CD14-positive monocyte (primary cell): ENCODE data around the gene ZNF76. TPM values are rescaled to one million over a fixed set of nuclear protein-coding genes. Genes with fewer than 3 reads are reported as not detected.
A peak's percentile ranks its signal among the peaks of the same experiment; 100 is the strongest.

Experiments used
- DNase-seq, 3 donors: peaks; one replicate each; pipeline ENCODE4 v3.0.0-alpha.2; 2011 to 2022
- H2AFZ ChIP-seq: 2 replicates; pipeline ENCODE4 v1.6.0; 2012; ENCODE audit warnings: mild to moderate bottlenecking, low read depth, low read length, inconsistent platforms; ENCODE audit not compliant: insufficient read depth, poor library complexity, severe bottlenecking
- H3K27ac ChIP-seq, 2 donors: 1 replicate in 1 of 2; 2 replicates in 1 of 2; pipeline ENCODE4 v1.5.1; 2012 to 2013; ENCODE audit warnings: low read length in 2 of 2, control low read depth in 1 of 2, inconsistent platforms in 1 of 2, low read depth in 1 of 2, mild to moderate bottlenecking in 1 of 2
- H3K27me3 ChIP-seq, 2 donors: one replicate each; pipeline versions ENCODE4 v1.6.0 to v1.6.1; 2011 to 2013; ENCODE audit warnings: low read length in 2 of 2; ENCODE audit not compliant: control insufficient read depth in 2 of 2, insufficient read depth in 2 of 2
- H3K36me3 ChIP-seq, 2 donors: replicated peaks in 1 of 2; 1 replicate in 1 of 2; 2 replicates in 1 of 2; pipeline versions ENCODE4 v1.5.1 to v1.6.1; 2012 to 2013; ENCODE audit warnings: low read length in 2 of 2, control low read depth in 1 of 2, inconsistent platforms in 1 of 2, mild to moderate bottlenecking in 1 of 2; ENCODE audit not compliant: insufficient read depth in 2 of 2, control insufficient read depth in 1 of 2
- H3K4me1 ChIP-seq, 2 donors: 1 replicate in 1 of 2; 2 replicates in 1 of 2; pipeline versions ENCODE4 v1.5.1 to v1.6.1; 2012 to 2013; ENCODE audit warnings: low read length in 2 of 2, control low read depth in 1 of 2, inconsistent platforms in 1 of 2, mild to moderate bottlenecking in 1 of 2, moderate library complexity in 1 of 2; ENCODE audit not compliant: insufficient read depth in 2 of 2, control insufficient read depth in 1 of 2
- H3K4me2 ChIP-seq: replicated peaks from 2 replicates; pipeline ENCODE3; 2012; ENCODE audit warnings: low read length, moderate library complexity, mild to moderate bottlenecking; ENCODE audit not compliant: poor library complexity, severe bottlenecking; ENCODE audit errors: extremely low read depth
- H3K4me3 ChIP-seq, 3 experiments: fragments of 200-600 bp in 1 of 3; sonication (generic) in 1 of 3; replicated peaks in 1 of 3; 1 replicate in 2 of 3; 2 replicates in 1 of 3; pipeline ENCODE4 v1.5.1; 2011 to 2013; ENCODE audit warnings: low read length in 3 of 3, mild to moderate bottlenecking in 3 of 3, control low read depth in 2 of 3, low read depth in 2 of 3, inconsistent platforms in 1 of 3, moderate library complexity in 1 of 3
- H3K79me2 ChIP-seq: 2 replicates; pipeline ENCODE4 v1.6.0; 2012; ENCODE audit warnings: mild to moderate bottlenecking, control low read depth, inconsistent platforms, low read length, moderate library complexity; ENCODE audit not compliant: insufficient read depth
- H3K9ac ChIP-seq: 2 replicates; pipeline ENCODE4 v1.6.0; 2017; ENCODE audit warnings: low read length, mild to moderate bottlenecking; ENCODE audit not compliant: insufficient read depth, poor library complexity, severe bottlenecking
- H3K9me3 ChIP-seq, 2 donors: replicated peaks in 1 of 2; 1 replicate in 1 of 2; 2 replicates in 1 of 2; pipeline versions ENCODE4 v1.5.1 to v1.6.1; 2012 to 2013; ENCODE audit warnings: low read length in 2 of 2, control low read depth in 1 of 2; ENCODE audit not compliant: control insufficient read depth in 1 of 2, insufficient read depth in 1 of 2
- H4K20me1 ChIP-seq: 2 replicates; pipeline ENCODE4 v1.6.0; 2012; ENCODE audit warnings: mild to moderate bottlenecking, low read length, control low read depth, moderate library complexity; ENCODE audit not compliant: insufficient read depth
- H3K27ac Mint-ChIP-seq, 7 donors: one replicate each; pipeline ENCODE4 v1.8.0; 2020; ENCODE audit warnings: mild to moderate bottlenecking in 7 of 7, mixed read lengths in 7 of 7, moderate library complexity in 6 of 7, inconsistent platforms in 2 of 7
- H3K27me3 Mint-ChIP-seq, 3 donors: one replicate each; pipeline ENCODE4 v1.8.0; 2021 to 2022; ENCODE audit warnings: low read depth in 3 of 3, mild to moderate bottlenecking in 3 of 3, mixed read lengths in 3 of 3, moderate library complexity in 3 of 3, inconsistent platforms in 1 of 3
- H3K36me3 Mint-ChIP-seq, 2 donors: one replicate each; pipeline ENCODE4 v1.8.0; 2020; ENCODE audit warnings: mixed read lengths in 2 of 2, inconsistent platforms in 1 of 2, mild to moderate bottlenecking in 1 of 2
- H3K4me1 Mint-ChIP-seq: one replicate; pipeline ENCODE4 v1.8.0; 2020; ENCODE audit warnings: mild to moderate bottlenecking, mixed read lengths
- H3K4me3 Mint-ChIP-seq, 2 donors: one replicate each; pipeline ENCODE4 v1.8.0; 2020; ENCODE audit warnings: mild to moderate bottlenecking in 2 of 2, mixed read lengths in 2 of 2, moderate library complexity in 1 of 2
- H3K9me3 Mint-ChIP-seq, 7 donors: one replicate each; pipeline ENCODE4 v1.8.0; 2020 to 2022; ENCODE audit warnings: mixed read lengths in 7 of 7, mild to moderate bottlenecking in 6 of 7, moderate library complexity in 6 of 7, inconsistent platforms in 2 of 7
- WGBS: methylation state at CpG from one replicate; pipeline ENCODE4 v1.1.5; 2013; ENCODE audit warnings: missing lambda C conversion rate; ENCODE audit not compliant: insufficient coverage; 5-methylcytosine and 5-hydroxymethylcytosine counted together
- intact Hi-C, 2 donors: fragments of 100-400 bp; cut with micrococcal nuclease; formaldehyde crosslinking; loops; one replicate each; pipeline versions ENCODE4 v1.15.0 to v1.15.1; 2023
- polyA plus RNA-seq, 3 donors: library from polyadenylated mRNA; depleted of rRNA in 1 of 3; unstranded in 2 of 3; stranded (reverse) in 1 of 3; fragments of 300-500 nt in 2 of 3; fragments of >200 nt in 1 of 3; fragmentation: Illumina TruSeq in 2 of 3; gene quantifications; 1 replicate in 2 of 3; 2 replicates in 1 of 3; pipeline ENCODE4 v1.2.3, GENCODE V29; 2012 to 2021
- TF ChIP-seq, protein P1 (sequence below): fragments of 200-600 bp; IDR thresholded peaks from one replicate; pipeline ENCODE4 v1.8.0; 2022; ENCODE audit warnings: antibody characterized with exemption, mild to moderate bottlenecking

The ZNF76 gene
- polyA plus RNA-seq, 3 donors, result 6.8 to 49.7 (median 9.6) TPM

DNA sequence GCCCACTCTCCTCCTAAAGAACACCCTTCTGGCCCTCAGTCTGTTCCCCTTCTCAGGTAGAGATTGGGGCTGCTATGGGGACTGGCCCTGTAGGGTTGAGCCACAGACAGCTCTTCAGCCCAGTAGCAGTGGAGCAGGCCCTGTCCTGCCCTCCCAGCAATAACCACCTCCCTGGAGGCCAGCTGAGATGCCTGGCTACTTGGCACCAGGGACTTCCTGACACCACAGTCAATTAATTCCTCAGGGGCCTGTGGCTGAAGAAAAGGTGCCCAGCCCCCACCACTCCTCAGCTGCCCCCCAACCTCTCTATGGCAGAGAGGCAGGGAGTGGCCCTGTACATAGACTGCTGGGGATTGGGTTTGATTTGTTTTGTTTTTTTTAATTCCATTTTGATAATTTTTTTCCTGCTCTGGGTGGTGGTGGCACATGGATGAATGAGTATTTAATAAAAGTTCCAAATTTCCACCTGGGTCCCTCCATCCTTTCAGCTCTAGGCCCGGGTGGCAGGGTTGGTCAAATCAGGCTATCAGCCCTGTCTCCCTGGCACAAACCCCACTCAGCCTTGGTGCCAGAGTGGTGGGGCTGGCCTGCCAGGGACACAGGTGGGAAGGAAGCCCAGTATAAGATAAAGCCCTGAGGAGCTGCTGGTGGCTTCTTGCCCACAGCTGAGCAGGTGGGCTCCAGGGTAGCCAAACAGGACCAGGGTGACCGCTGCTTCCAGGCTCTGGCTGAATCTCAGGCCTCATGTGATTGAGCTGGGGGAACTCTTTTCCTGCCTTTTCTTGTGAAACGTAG, 36.2 kb downstream of the ZNF76 start:
- Mint-ChIP-seq H3K9me3 (no peaks in the 10 kb centered on the region), H3K4me3 (no peak overlapping the region), H3K4me1 (peaks cover 38% of the 10 kb centered on the region), H3K27me3 (peaks cover 0 to 4% (median 0%) of the 10 kb centered on the region in 3 donors), H3K27ac (peak overlapping the region in 1 of 7 donors; percentile 62), H3K36me3 (peaks cover 50 to 70% of the 10 kb centered on the region in 2 donors)
- no peak overlapping the region for H3K4me2 ChIP-seq
- H3K9me3 ChIP-seq, result no peaks in the 10 kb centered on the region
- no peaks in the 10 kb centered on the region for H4K20me1 ChIP-seq
- TF ChIP-seq, protein P1, sequence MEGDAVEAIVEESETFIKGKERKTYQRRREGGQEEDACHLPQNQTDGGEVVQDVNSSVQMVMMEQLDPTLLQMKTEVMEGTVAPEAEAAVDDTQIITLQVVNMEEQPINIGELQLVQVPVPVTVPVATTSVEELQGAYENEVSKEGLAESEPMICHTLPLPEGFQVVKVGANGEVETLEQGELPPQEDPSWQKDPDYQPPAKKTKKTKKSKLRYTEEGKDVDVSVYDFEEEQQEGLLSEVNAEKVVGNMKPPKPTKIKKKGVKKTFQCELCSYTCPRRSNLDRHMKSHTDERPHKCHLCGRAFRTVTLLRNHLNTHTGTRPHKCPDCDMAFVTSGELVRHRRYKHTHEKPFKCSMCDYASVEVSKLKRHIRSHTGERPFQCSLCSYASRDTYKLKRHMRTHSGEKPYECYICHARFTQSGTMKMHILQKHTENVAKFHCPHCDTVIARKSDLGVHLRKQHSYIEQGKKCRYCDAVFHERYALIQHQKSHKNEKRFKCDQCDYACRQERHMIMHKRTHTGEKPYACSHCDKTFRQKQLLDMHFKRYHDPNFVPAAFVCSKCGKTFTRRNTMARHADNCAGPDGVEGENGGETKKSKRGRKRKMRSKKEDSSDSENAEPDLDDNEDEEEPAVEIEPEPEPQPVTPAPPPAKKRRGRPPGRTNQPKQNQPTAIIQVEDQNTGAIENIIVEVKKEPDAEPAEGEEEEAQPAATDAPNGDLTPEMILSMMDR, result no peak
- DNase-seq, result no peak
- peaks cover 36% of the 10 kb centered on the region for H3K79me2 ChIP-seq
- H3K9ac ChIP-seq, result no peak overlapping the region
- peaks cover 45 to 57% of the 10 kb centered on the region in 2 donors for H3K36me3 ChIP-seq
- no peak overlapping the region for H3K27ac ChIP-seq
- H3K27me3 ChIP-seq, result no peaks in the 10 kb centered on the region
- intact Hi-C loops, result loop anchor here (5.0 to 10.0 kb wide), 3 partner anchors 152 to 439 kb away; partner anchors contain the start of genes RPL10A (in 2 of the 2) and ARMC12 (in 1 of the 2)
- H3K4me1 ChIP-seq, result peaks cover 41 to 44% of the 10 kb centered on the region in 2 donors
- no CpG with 5 or more reads among the region's 3 CpGs for WGBS
- no peak overlapping the region for H3K4me3 ChIP-seq
- no peak overlapping the region for H2AFZ ChIP-seq

GRCh38 chr6:35296931-35297600, 37.5 kb downstream of the ZNF76 start:
- peak in 2 of 3 donors; percentile 38 for DNase-seq
- WGBS, result 23% methylated on average over 5 of the region's 6 CpGs
- TF ChIP-seq, protein P1, result no peak
- peak overlapping the region; percentile 91 for H3K9ac ChIP-seq
- H3K4me2 ChIP-seq, result peak overlapping the region; percentile 94
- H2AFZ ChIP-seq, result peak overlapping the region; percentile 74
- intact Hi-C loops, result loop anchor here (1.0 to 10.0 kb wide), 4 partner anchors 150 to 438 kb away; partner anchors contain the start of genes RPL10A (in 2 of the 2) and ARMC12 (in 1 of the 2)
- no peaks in the 10 kb centered on the region for H3K27me3 ChIP-seq
- no peaks in the 10 kb centered on the region for H3K9me3 Mint-ChIP-seq
- H3K36me3 Mint-ChIP-seq, result peaks cover 40 to 61% of the 10 kb centered on the region in 2 donors
- H3K9me3 ChIP-seq, result no peaks in the 10 kb centered on the region
- peak overlapping the region; percentile 68 to 94 (median 88) for H3K4me3 ChIP-seq
- peaks cover 52% of the 10 kb centered on the region for H3K4me1 Mint-ChIP-seq
- peak overlapping the region; percentile 83 to 97 (median 92) for H3K27ac Mint-ChIP-seq
- H3K36me3 ChIP-seq, result peaks cover 31 to 44% of the 10 kb centered on the region in 2 donors
- H3K79me2 ChIP-seq, result peaks cover 45% of the 10 kb centered on the region
- H3K27me3 Mint-ChIP-seq, result peaks cover 0 to 4% (median 0%) of the 10 kb centered on the region in 3 donors
- peak overlapping the region; percentile 79 to 90 for H3K4me3 Mint-ChIP-seq
- H3K27ac ChIP-seq, result peak overlapping the region; percentile 80 to 94
- no peaks in the 10 kb centered on the region for H4K20me1 ChIP-seq
- H3K4me1 ChIP-seq, result peaks cover 55 to 58% of the 10 kb centered on the region in 2 donors
